ENCODE data around the gene FOLR3. TPM values are rescaled to one million over a fixed set of nuclear protein-coding genes. Genes with fewer than 3 reads are reported as not detected.
A peak's percentile ranks its signal among the peaks of the same experiment; 100 is the strongest.

The FOLR3 gene
- total RNA-seq, 1 donor from 2014 or later, result not detected

GRCh38 chr11:72103754-72104167 lies 31.8 kb upstream of the FOLR3 start:
- peaks cover 22% of the 10 kb centered on the region for H3K36me3 Mint-ChIP-seq (ENCODE audit: low read depth, unreplicated experiment)

GRCh38 chr11:72105888-72106287 lies 29.6 kb upstream of the FOLR3 start, which contains the start of gene TOMT:
TSS of gene TOMT (plus strand) at chr11:72105924. CDS start at chr11:72105952, 28 bp downstream.
- Mint-ChIP-seq H3K36me3 (ENCODE audit: low read depth, unreplicated experiment) (peaks cover 24% of the 10 kb centered on the region), H3K4me3 (ENCODE audit: unreplicated experiment) (peak within 1 kb of the TSS; percentile 31), H3K27me3 (ENCODE audit: unreplicated experiment) (peaks cover 27% of the 10 kb centered on the region), H3K4me1 (ENCODE audit: unreplicated experiment) (peaks cover 28% of the 10 kb centered on the region), H3K9me3 (ENCODE audit: unreplicated experiment) (no peaks in the 10 kb centered on the region), H3K27ac (ENCODE audit: unreplicated experiment) (peak within 1 kb of the TSS; percentile 52)
- TF ChIP-seq, protein P1, sequence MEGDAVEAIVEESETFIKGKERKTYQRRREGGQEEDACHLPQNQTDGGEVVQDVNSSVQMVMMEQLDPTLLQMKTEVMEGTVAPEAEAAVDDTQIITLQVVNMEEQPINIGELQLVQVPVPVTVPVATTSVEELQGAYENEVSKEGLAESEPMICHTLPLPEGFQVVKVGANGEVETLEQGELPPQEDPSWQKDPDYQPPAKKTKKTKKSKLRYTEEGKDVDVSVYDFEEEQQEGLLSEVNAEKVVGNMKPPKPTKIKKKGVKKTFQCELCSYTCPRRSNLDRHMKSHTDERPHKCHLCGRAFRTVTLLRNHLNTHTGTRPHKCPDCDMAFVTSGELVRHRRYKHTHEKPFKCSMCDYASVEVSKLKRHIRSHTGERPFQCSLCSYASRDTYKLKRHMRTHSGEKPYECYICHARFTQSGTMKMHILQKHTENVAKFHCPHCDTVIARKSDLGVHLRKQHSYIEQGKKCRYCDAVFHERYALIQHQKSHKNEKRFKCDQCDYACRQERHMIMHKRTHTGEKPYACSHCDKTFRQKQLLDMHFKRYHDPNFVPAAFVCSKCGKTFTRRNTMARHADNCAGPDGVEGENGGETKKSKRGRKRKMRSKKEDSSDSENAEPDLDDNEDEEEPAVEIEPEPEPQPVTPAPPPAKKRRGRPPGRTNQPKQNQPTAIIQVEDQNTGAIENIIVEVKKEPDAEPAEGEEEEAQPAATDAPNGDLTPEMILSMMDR (IDR thresholded peaks at IDR 0.05; ENCODE audit: unreplicated experiment), result no peak
- no peak for DNase-seq (ENCODE audit: low spot score)

More at GRCh38 chr11:72103754-72104167, 31.8 kb upstream of the FOLR3 start:
- Mint-ChIP-seq H3K4me3 (ENCODE audit: unreplicated experiment) (peak overlapping the region; percentile 93), H3K4me1 (ENCODE audit: unreplicated experiment) (peaks cover 38% of the 10 kb centered on the region), H3K27me3 (ENCODE audit: unreplicated experiment) (peaks cover 30% of the 10 kb centered on the region), H3K27ac (ENCODE audit: unreplicated experiment) (peak overlapping the region; percentile 98), H3K9me3 (ENCODE audit: unreplicated experiment) (no peaks in the 10 kb centered on the region)
- TF ChIP-seq, protein P1 (IDR thresholded peaks at IDR 0.05; ENCODE audit: unreplicated experiment), result peak; percentile 63
- DNase-seq (ENCODE audit: low spot score), result no peak

DNA sequence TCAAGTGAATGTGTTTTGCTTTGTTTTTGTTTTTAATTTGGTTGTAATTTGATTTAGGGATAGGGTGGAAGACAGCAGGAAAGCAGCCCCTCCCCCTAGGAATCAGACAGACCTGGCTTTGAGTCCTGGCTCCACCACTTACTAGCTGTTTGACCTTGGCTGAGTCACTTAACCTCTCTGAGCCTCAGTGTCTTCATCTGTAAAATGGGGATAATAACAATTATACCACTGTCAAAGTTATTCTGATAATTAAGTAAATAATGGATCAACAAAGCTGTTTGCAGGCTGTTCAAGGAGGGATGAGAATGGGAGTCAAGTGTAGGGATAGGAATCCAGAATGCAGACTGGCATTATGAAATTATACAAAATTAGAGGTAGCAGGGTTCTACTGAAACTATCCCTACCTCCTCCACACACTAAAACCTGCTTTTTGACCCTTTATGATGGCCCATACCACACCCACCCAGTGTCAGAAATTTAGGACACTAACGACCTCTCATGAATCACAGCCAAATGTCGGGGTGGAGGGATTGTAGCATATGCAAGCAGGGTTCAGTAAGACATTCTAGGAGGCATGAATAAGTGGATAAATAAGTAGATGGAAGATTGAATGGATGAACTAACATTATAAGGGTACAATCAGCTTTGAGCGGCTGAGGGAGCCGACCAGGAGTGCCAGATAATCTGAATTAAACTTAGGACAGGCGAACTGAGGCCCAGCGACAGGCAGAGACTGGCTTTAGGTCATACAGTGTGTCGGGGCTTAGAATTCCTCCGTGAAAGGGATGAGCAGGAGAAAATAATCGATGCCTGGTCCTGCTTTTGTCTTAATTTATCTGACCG lies 24.0 kb upstream of the FOLR3 start:
- no peaks in the 10 kb centered on the region for H3K9me3 Mint-ChIP-seq (ENCODE audit: unreplicated experiment)
- peaks cover 19% of the 10 kb centered on the region for H3K36me3 Mint-ChIP-seq (ENCODE audit: low read depth, unreplicated experiment)
- TF ChIP-seq, protein P1 (IDR thresholded peaks at IDR 0.05; ENCODE audit: unreplicated experiment), result no peak
- peak overlapping the region; percentile 100 for H3K27ac Mint-ChIP-seq (ENCODE audit: unreplicated experiment)
- H3K4me1 Mint-ChIP-seq (ENCODE audit: unreplicated experiment), result peaks cover 7% of the 10 kb centered on the region
- peaks cover 20% of the 10 kb centered on the region for H3K27me3 Mint-ChIP-seq (ENCODE audit: unreplicated experiment)
- peak overlapping the region; percentile 96 for H3K4me3 Mint-ChIP-seq (ENCODE audit: unreplicated experiment)
- no peak for DNase-seq (ENCODE audit: low spot score)

- peak within 1 kb of the TSS; percentile 96 for H3K4me3 Mint-ChIP-seq (ENCODE audit: unreplicated experiment)
- H3K36me3 Mint-ChIP-seq (ENCODE audit: low read depth, unreplicated experiment), result peaks cover 14% of the 10 kb centered on the region
- peak within 1 kb of the TSS; percentile 100 for H3K27ac Mint-ChIP-seq (ENCODE audit: unreplicated experiment)
- no peaks in the 10 kb centered on the region for H3K9me3 Mint-ChIP-seq (ENCODE audit: unreplicated experiment)
- H3K27me3 Mint-ChIP-seq (ENCODE audit: unreplicated experiment), result peaks cover 18% of the 10 kb centered on the region
- peak; percentile 89 for DNase-seq (ENCODE audit: low spot score)
- TF ChIP-seq, protein P1 (IDR thresholded peaks at IDR 0.05; ENCODE audit: unreplicated experiment), result no peak
- peaks cover 7% of the 10 kb centered on the region for H3K4me1 Mint-ChIP-seq (ENCODE audit: unreplicated experiment)
Measured at GRCh38 chr11:72112143-72112977, 23.2 kb upstream of the FOLR3 start, which contains the start of gene ANAPC15. TSS of gene ANAPC15 (minus strand) at chr11:72112695. CDS start at chr11:72111276, 1,419 bp downstream.
